ENCODE results near the gene CYP3A5. TPM values are rescaled to one million over a fixed set of nuclear protein-coding genes. Genes with fewer than 3 reads are reported as not detected.
"Not testable (repeated sequence)": the region's sequence is repeated elsewhere in the genome, so short reads cannot be mapped to it uniquely, and the experiment has no call there.

The CYP3A5 gene
- total RNA-seq, 1 experiment from 2014 or later: 0.74 TPM

GRCh38 chr7:99643464-99643863, 36.3 kb downstream of the CYP3A5 start:
- no peak for DNase-seq (ENCODE audit: extremely low read depth, low read depth)

- no peak for DNase-seq (ENCODE audit: extremely low read depth, low read depth)
Measured at GRCh38 chr7:99642027-99642426, 37.8 kb downstream of the CYP3A5 start.

GRCh38 chr7:99639267-99639666, 40.5 kb downstream of the CYP3A5 start:
- no peak for DNase-seq (ENCODE audit: extremely low read depth, low read depth)

- no peak for DNase-seq (ENCODE audit: extremely low read depth, low read depth)
Measured at GRCh38 chr7:99638731-99639130, 41.1 kb downstream of the CYP3A5 start.

- DNase-seq (ENCODE audit: extremely low read depth, low read depth): not testable (repeated sequence)
Measured at GRCh38 chr7:99637414-99637813, 42.4 kb downstream of the CYP3A5 start.

GRCh38 chr7:99631295-99632109, 48.3 kb downstream of the CYP3A5 start:
- DNase-seq (ENCODE audit: extremely low read depth, low read depth): no peak

- no peak for DNase-seq (ENCODE audit: extremely low read depth, low read depth)
Measured at GRCh38 chr7:99629643-99630042, 50.2 kb downstream of the CYP3A5 start.

- no peak for DNase-seq (ENCODE audit: extremely low read depth, low read depth)
Measured at GRCh38 chr7:99628471-99629465, 51.0 kb downstream of the CYP3A5 start.

GRCh38 chr7:99627513-99627912, 52.3 kb downstream of the CYP3A5 start:
- DNase-seq (ENCODE audit: extremely low read depth, low read depth): no peak

GRCh38 chr7:99626661-99627060, 53.1 kb downstream of the CYP3A5 start:
- DNase-seq (ENCODE audit: extremely low read depth, low read depth): no peak

GRCh38 chr7:99625961-99626360, 53.8 kb downstream of the CYP3A5 start:
- DNase-seq (ENCODE audit: extremely low read depth, low read depth): no peak

- DNase-seq (ENCODE audit: extremely low read depth, low read depth): no peak
Measured at GRCh38 chr7:99625321-99625720, 54.5 kb downstream of the CYP3A5 start.

GRCh38 chr7:99624484-99624883, 55.3 kb downstream of the CYP3A5 start:
- no peak for DNase-seq (ENCODE audit: extremely low read depth, low read depth)

- DNase-seq (ENCODE audit: extremely low read depth, low read depth): no peak
Measured at GRCh38 chr7:99623702-99624447, 55.9 kb downstream of the CYP3A5 start.

- no peak for DNase-seq (ENCODE audit: extremely low read depth, low read depth)
Measured at GRCh38 chr7:99623091-99623693, 56.6 kb downstream of the CYP3A5 start.

GRCh38 chr7:99622596-99622995, 57.2 kb downstream of the CYP3A5 start:
- no peak for DNase-seq (ENCODE audit: extremely low read depth, low read depth)

- DNase-seq (ENCODE audit: extremely low read depth, low read depth): no peak
Measured at GRCh38 chr7:99621271-99621670, 58.5 kb downstream of the CYP3A5 start.

- DNase-seq (ENCODE audit: extremely low read depth, low read depth): no peak
Measured at GRCh38 chr7:99619571-99620130, 60.1 kb downstream of the CYP3A5 start.

- peak; percentile 26 for DNase-seq (ENCODE audit: extremely low read depth, low read depth)
Measured at GRCh38 chr7:99618726-99619125, 61.1 kb downstream of the CYP3A5 start.

- no peak for DNase-seq (ENCODE audit: extremely low read depth, low read depth)
Measured at GRCh38 chr7:99617192-99617781, 62.5 kb downstream of the CYP3A5 start.

Data from NCI-H460 (cell line).